IMR-90 (cell line): Measurements from ENCODE around the gene KDM5A. TPM values are rescaled to one million over a fixed set of nuclear protein-coding genes. Genes with fewer than 3 reads are reported as not detected.

Experiments
- ATAC-seq: fragments of 200-7000 bp; cut with Tn5 transposase; 2 replicates; pipeline ENCODE4 v1.9.1; 2020; ENCODE audit warnings: low read depth, mild to moderate bottlenecking, moderate library complexity
- BruUV-seq: library from RNA; stranded (reverse); fragments of 400-500 nt; replicated peaks from 2 replicates; lab custom pipeline; 2021; lab: Mats Ljungman, UMichigan
- CTCF ChIA-PET: fragments of 300-600 bp; formaldehyde crosslinking; extraction: SDS; loops from one replicate; lab custom pipeline; 2021; ENCODE audit warnings: antibody characterized with exemption; lab: Yijun Ruan, JAX
- POLR2A ChIA-PET: fragments of 300-600 bp; sonication (Branson Sonifier 250); formaldehyde crosslinking; loops from one replicate; lab custom pipeline; 2022; ENCODE audit warnings: antibody characterized with exemption; ENCODE audit not compliant: unreplicated experiment; lab: Charles Lee
- DNase-seq: peaks from one replicate; pipeline ENCODE4 v3.0.0; 2013
- H2AFZ ChIP-seq: replicated peaks from 2 replicates; pipeline ENCODE3; 2013; ENCODE audit warnings: low read length, mild to moderate bottlenecking; ENCODE audit not compliant: poor library complexity
- H2AK5ac ChIP-seq: 2 replicates; pipeline ENCODE4 v1.6.1; 2013; ENCODE audit warnings: low read depth, low read length, inconsistent platforms
- H2AK9ac ChIP-seq: replicated peaks from 2 replicates; pipeline ENCODE3; 2013; ENCODE audit warnings: mild to moderate bottlenecking, low read depth, low read length, moderate library complexity; ENCODE audit not compliant: poor library complexity
- H2BK120ac ChIP-seq: 2 replicates; pipeline ENCODE4 v1.6.1; 2013; ENCODE audit warnings: low read depth, low read length, inconsistent platforms
- H2BK15ac ChIP-seq: 3 replicates; pipeline ENCODE4 v1.6.1; 2013; ENCODE audit warnings: low read depth, low read length, inconsistent platforms
- H2BK20ac ChIP-seq: 2 replicates; pipeline ENCODE4 v1.6.1; 2013; ENCODE audit warnings: low read depth, mild to moderate bottlenecking, inconsistent platforms, low read length, moderate library complexity
- H2BK5ac ChIP-seq: 2 replicates; pipeline ENCODE4 v1.6.1; 2013; ENCODE audit warnings: mild to moderate bottlenecking, low read depth, low read length, inconsistent platforms; ENCODE audit not compliant: poor library complexity, severe bottlenecking
- H3K14ac ChIP-seq: replicated peaks from 2 replicates; pipeline ENCODE4 v1.6.1; 2013; ENCODE audit warnings: low read depth, low read length, inconsistent platforms
- H3K18ac ChIP-seq: 2 replicates; pipeline ENCODE4 v1.6.1; 2013; ENCODE audit warnings: low read depth, low read length, control low read depth
- H3K23ac ChIP-seq: 2 replicates; pipeline ENCODE4 v1.6.1; 2013; ENCODE audit warnings: low read depth, low read length, inconsistent platforms
- H3K27ac ChIP-seq: 2 replicates; pipeline ENCODE4 v1.5.1; 2013; ENCODE audit warnings: mild to moderate bottlenecking, control low read depth, low read length; ENCODE audit not compliant: insufficient read depth
- H3K27me3 ChIP-seq: 2 replicates; pipeline ENCODE4 v1.6.1; 2013; ENCODE audit warnings: low read length; ENCODE audit not compliant: control insufficient read depth, insufficient read depth
- H3K36me3 ChIP-seq: 2 replicates; pipeline ENCODE4 v1.6.1; 2013; ENCODE audit warnings: low read length, mixed read lengths; ENCODE audit not compliant: control insufficient read depth, insufficient read depth
- H3K4ac ChIP-seq: 2 replicates; pipeline ENCODE4 v1.6.1; 2013; ENCODE audit warnings: low read depth, low read length, inconsistent platforms
- H3K4me1 ChIP-seq: 2 replicates; pipeline ENCODE4 v1.6.1; 2013; ENCODE audit warnings: low read length, mixed read lengths; ENCODE audit not compliant: control insufficient read depth, insufficient read depth
- H3K4me2 ChIP-seq: 2 replicates; pipeline ENCODE4 v1.6.1; 2013; ENCODE audit warnings: low read depth, mild to moderate bottlenecking, control low read depth, low read length, moderate library complexity
- H3K4me3 ChIP-seq: 2 replicates; pipeline ENCODE4 v1.5.1; 2013; ENCODE audit warnings: low read depth, mild to moderate bottlenecking, control low read depth, low read length, moderate library complexity; ENCODE audit not compliant: insufficient read depth
- H3K56ac ChIP-seq: 2 replicates; pipeline ENCODE4 v1.6.1; 2013; ENCODE audit warnings: low read length, inconsistent platforms; ENCODE audit not compliant: insufficient read depth; ENCODE audit errors: extremely low read depth
- H3K79me1 ChIP-seq, 2 experiments: 2 replicates each; pipeline ENCODE4 v1.6.1; 2013; ENCODE audit warnings: low read length in 2 of 2, inconsistent platforms in 1 of 2, low read depth in 1 of 2
- H3K9ac ChIP-seq: 2 replicates; pipeline ENCODE4 v1.6.1; 2013; ENCODE audit warnings: low read depth, low read length, control low read depth
- H3K9me1 ChIP-seq: 2 replicates; pipeline ENCODE4 v1.6.1; 2013; ENCODE audit warnings: low read length, inconsistent platforms; ENCODE audit not compliant: insufficient read depth
- H3K9me3 ChIP-seq: 2 replicates; pipeline ENCODE4 v1.6.1; 2013; ENCODE audit warnings: low read length; ENCODE audit not compliant: control insufficient read depth, insufficient read depth
- H4K20me1 ChIP-seq: 2 replicates; pipeline ENCODE4 v1.6.1; 2013; ENCODE audit warnings: low read length, inconsistent platforms; ENCODE audit not compliant: insufficient read depth
- H4K5ac ChIP-seq: 2 replicates; pipeline ENCODE4 v1.6.1; 2013; ENCODE audit warnings: mild to moderate bottlenecking, low read depth, low read length, control low read depth
- H4K8ac ChIP-seq, 2 experiments: 2 replicates each; pipeline ENCODE4 v1.6.1; 2013; ENCODE audit warnings: low read depth in 2 of 2, low read length in 2 of 2, control low read depth in 1 of 2, inconsistent platforms in 1 of 2
- H4K91ac ChIP-seq: 2 replicates; pipeline ENCODE4 v1.6.1; 2013; ENCODE audit warnings: low read depth, low read length, inconsistent platforms; ENCODE audit not compliant: insufficient read depth
- BHLHE40 ChIP-seq: fragments of 150-350 bp; IDR thresholded peaks from 2 replicates; pipeline ENCODE4 v1.6.1; 2016; ENCODE audit warnings: mild to moderate bottlenecking, low read depth, low read length
- CEBPB ChIP-seq: IDR thresholded peaks from 2 replicates; pipeline ENCODE4 v1.6.1; 2012; ENCODE audit warnings: low read depth, low read length, improper control_type of control experiment
- MAZ ChIP-seq: IDR thresholded peaks from 2 replicates; pipeline ENCODE4 v1.6.1; 2012; ENCODE audit warnings: low read depth, mild to moderate bottlenecking, low read length, improper control_type of control experiment, moderate library complexity, borderline replicate concordance
- NFE2L2 ChIP-seq: fragments of 150-350 bp; IDR thresholded peaks from 2 replicates; pipeline ENCODE4 v1.6.1; 2016; ENCODE audit warnings: low read depth, mild to moderate bottlenecking, low read length
- RFX5 ChIP-seq: IDR thresholded peaks from 2 replicates; pipeline ENCODE4 v1.8.0; 2012; ENCODE audit warnings: low read depth, mild to moderate bottlenecking, low read length, moderate library complexity
- SMC3 ChIP-seq: fragments of 150-350 bp; IDR thresholded peaks from 2 replicates; pipeline ENCODE4 v1.6.1; 2016; ENCODE audit warnings: low read depth, mild to moderate bottlenecking, antibody characterized with exemption, low read length, moderate library complexity
- WGBS, 2 experiments: methylation state at CpG; one replicate each; pipeline versions ENCODE4 v1.1.5 to v1.1.7; 2013; ENCODE audit warnings: missing lambda C conversion rate in 2 of 2; ENCODE audit not compliant: insufficient read length in 1 of 2; ENCODE audit errors: extremely low coverage in 2 of 2; 5-methylcytosine and 5-hydroxymethylcytosine counted together
- dilution Hi-C: fragments of 300-500 bp; cut with HindIII; formaldehyde crosslinking; loops from one replicate; pipeline ENCODE4 v1.14.3; 2018; ENCODE audit warnings: low sequenced_read_pairs; ENCODE audit not compliant: unreplicated experiment
- in situ Hi-C: fragments of 300-500 bp; cut with MboI; formaldehyde crosslinking; loops from 3 replicates; pipeline ENCODE4 v1.14.3; 2019; ENCODE audit warnings: low sequenced_read_pairs, inconsistent platforms, mixed read lengths
- intact Hi-C: fragments of 100-400 bp; cut with micrococcal nuclease; formaldehyde crosslinking; loops from 2 replicates; pipeline ENCODE4 v1.10.0; 2022
- polyA plus RNA-seq, 3 experiments: library from polyadenylated mRNA; depleted of rRNA; stranded (reverse); fragments of >200 nt; gene quantifications; 2 replicates each; pipeline ENCODE4 v1.2.3, GENCODE V29; 2012; ENCODE audit warnings: low replicate concordance in 1 of 3
- total RNA-seq: library from RNA; depleted of rRNA; stranded (reverse); fragments of >200 nt; gene quantifications from 2 replicates; pipeline ENCODE4 v1.2.3, GENCODE V29; 2012
- TF ChIP-seq, protein P1 (sequence below): conservative IDR thresholded peaks from 2 replicates; pipeline ENCODE4 v1.5.1; 2012; ENCODE audit warnings: mild to moderate bottlenecking, low read depth, low read length, improper control_type of control experiment

KDM5A gene
- total and polyA plus RNA-seq, 2 of the 4 experiments (the other 2 are of a cell fraction) = 7.9 to 95.9 TPM

DNA sequence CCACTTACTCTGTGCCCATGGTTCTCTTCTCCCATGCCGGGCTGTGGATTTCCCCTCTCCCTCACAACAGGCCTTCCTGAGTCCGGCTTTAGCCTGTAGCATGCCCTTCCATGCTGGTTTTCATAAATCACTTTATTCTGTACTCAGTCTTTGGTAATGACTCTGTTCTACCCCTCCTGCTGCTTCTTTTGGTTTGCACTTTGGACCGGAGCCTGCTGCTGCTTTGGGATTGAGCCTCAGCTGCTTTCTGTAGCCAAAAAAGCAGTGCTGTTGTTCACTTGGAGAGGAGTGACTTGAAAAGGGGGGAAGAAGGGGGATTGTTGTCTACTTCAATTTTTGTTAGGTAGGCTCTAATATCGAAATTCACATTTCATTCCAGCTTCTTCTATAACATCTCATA, 118.0 kb downstream of the KDM5A start:
- intact Hi-C loops = no loop called here
- no peak overlapping the region for H3K4me3 ChIP-seq
- H3K27ac ChIP-seq = no peak overlapping the region
- no TSS peak for BruUV-seq
- H3K56ac ChIP-seq = no peak overlapping the region
- POLR2A ChIA-PET = no interaction called here
- H4K20me1 ChIP-seq = no peaks in the 10 kb centered on the region
- ATAC-seq = no peak
- no peak overlapping the region for H3K14ac ChIP-seq
- peaks cover 6% of the 10 kb centered on the region; the same call in 1 of the 2 replicates for H3K9me1 ChIP-seq
- H2AK9ac ChIP-seq = no peak overlapping the region
- no peak overlapping the region for H2BK120ac ChIP-seq
- no peak overlapping the region for H3K4ac ChIP-seq
- no peak overlapping the region for H4K5ac ChIP-seq
- H2AFZ ChIP-seq = no peak overlapping the region
- H3K23ac ChIP-seq = no peak overlapping the region
- H3K27me3 ChIP-seq = peaks cover 15% of the 10 kb centered on the region
- no peak overlapping the region for H2BK15ac ChIP-seq
- no peak overlapping the region for H3K4me2 ChIP-seq
- H3K18ac ChIP-seq = no peak overlapping the region
- no peak for DNase-seq
- no peak overlapping the region for H2BK20ac ChIP-seq
- in situ Hi-C loops = no loop called here
- H3K9me3 ChIP-seq = no peaks in the 10 kb centered on the region
- H2AK5ac ChIP-seq = no peak overlapping the region
- 83 to 100% methylated on average over 1 of the region's 4 CpGs for WGBS, 2 experiments
- dilution Hi-C loops = no loop called here
- H4K91ac ChIP-seq = no peak overlapping the region
- no peaks in the 10 kb centered on the region for H3K79me1 ChIP-seq
- peaks cover 8% of the 10 kb centered on the region for H3K4me1 ChIP-seq
- H3K36me3 ChIP-seq = no peaks in the 10 kb centered on the region
- no peak overlapping the region for H4K8ac ChIP-seq
- H3K9ac ChIP-seq = no peak overlapping the region
- no peak overlapping the region for H2BK5ac ChIP-seq
- CTCF ChIA-PET = no interaction called here
- TF ChIP-seq, protein P1, sequence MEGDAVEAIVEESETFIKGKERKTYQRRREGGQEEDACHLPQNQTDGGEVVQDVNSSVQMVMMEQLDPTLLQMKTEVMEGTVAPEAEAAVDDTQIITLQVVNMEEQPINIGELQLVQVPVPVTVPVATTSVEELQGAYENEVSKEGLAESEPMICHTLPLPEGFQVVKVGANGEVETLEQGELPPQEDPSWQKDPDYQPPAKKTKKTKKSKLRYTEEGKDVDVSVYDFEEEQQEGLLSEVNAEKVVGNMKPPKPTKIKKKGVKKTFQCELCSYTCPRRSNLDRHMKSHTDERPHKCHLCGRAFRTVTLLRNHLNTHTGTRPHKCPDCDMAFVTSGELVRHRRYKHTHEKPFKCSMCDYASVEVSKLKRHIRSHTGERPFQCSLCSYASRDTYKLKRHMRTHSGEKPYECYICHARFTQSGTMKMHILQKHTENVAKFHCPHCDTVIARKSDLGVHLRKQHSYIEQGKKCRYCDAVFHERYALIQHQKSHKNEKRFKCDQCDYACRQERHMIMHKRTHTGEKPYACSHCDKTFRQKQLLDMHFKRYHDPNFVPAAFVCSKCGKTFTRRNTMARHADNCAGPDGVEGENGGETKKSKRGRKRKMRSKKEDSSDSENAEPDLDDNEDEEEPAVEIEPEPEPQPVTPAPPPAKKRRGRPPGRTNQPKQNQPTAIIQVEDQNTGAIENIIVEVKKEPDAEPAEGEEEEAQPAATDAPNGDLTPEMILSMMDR = no peak
- TF ChIP-seq SMC3 (no peak), NFE2L2 (no peak), CEBPB (no peak), MAZ (no peak), BHLHE40 (no peak), RFX5 (no peak)
